SK-N-SH (cell line): ENCODE data around the gene PRMT5.

Experiments used
- CHD2 ChIP-seq: fragments of 150-350 bp; IDR thresholded peaks from 2 replicates; pipeline ENCODE4 v1.6.1; 2018; ENCODE audit warnings: low read length; ENCODE audit not compliant: partially characterized antibody
- CTCF ChIP-seq: fragments of 200-600 bp; sonication (generic); IDR thresholded peaks from 2 replicates; pipeline ENCODE4 v1.6.1; 2017; ENCODE audit warnings: antibody characterized with exemption, mild to moderate bottlenecking, moderate library complexity
- IRF3 ChIP-seq: fragments of 150-350 bp; IDR thresholded peaks from 2 replicates; pipeline ENCODE4 v1.6.1; 2016; ENCODE audit warnings: mild to moderate bottlenecking, low read depth, low read length
- MAX ChIP-seq: IDR thresholded peaks from 2 replicates; pipeline ENCODE4 v1.4.0; 2012; ENCODE audit warnings: low read depth
- POLR2AphosphoS5 ChIP-seq: IDR thresholded peaks from 2 replicates; pipeline ENCODE4 v1.6.1; 2012; ENCODE audit warnings: low read depth, low read length
- REST ChIP-seq: IDR thresholded peaks from 2 replicates; pipeline ENCODE4 v1.6.1; 2012; ENCODE audit warnings: mild to moderate bottlenecking, low read depth, low read length, moderate library complexity
- RXRA ChIP-seq: IDR thresholded peaks from 2 replicates; pipeline ENCODE4 v1.4.0; 2012; ENCODE audit warnings: low read depth, mild to moderate bottlenecking, borderline replicate concordance
- SMC3 ChIP-seq: IDR thresholded peaks from 2 replicates; pipeline ENCODE4 v1.6.1; 2012; ENCODE audit warnings: low read depth, low read length, improper control_type of control experiment
- TAF1 ChIP-seq: IDR thresholded peaks from 2 replicates; pipeline ENCODE4 v1.6.1; 2012; ENCODE audit warnings: low read depth, mild to moderate bottlenecking, low read length, moderate library complexity, borderline replicate concordance
- TCF12 ChIP-seq: IDR thresholded peaks from 2 replicates; pipeline ENCODE4 v1.4.0; 2012
- USF2 ChIP-seq: fragments of 150-350 bp; IDR thresholded peaks from 2 replicates; pipeline ENCODE4 v1.6.1; 2017; ENCODE audit warnings: antibody characterized with exemption, low read length, low read depth, borderline replicate concordance
- YY1 ChIP-seq: IDR thresholded peaks from 2 replicates; pipeline ENCODE4 v1.4.0; 2012; ENCODE audit warnings: low read depth, mild to moderate bottlenecking

GRCh38 chr14:22872033-22872832 is 56.9 kb downstream of the PRMT5 start:
- TF ChIP-seq YY1 = no peak
- peak; percentile 97 for TF ChIP-seq CTCF
- TF ChIP-seq TAF1 = 0 out of 2 replicates have a peak, but pooled peaks have one; percentile 22
- no peak for TF ChIP-seq CHD2
- 0 out of 2 replicates have a peak, but pooled peaks have one; percentile 48 for TF ChIP-seq MAX
- TF ChIP-seq SMC3 = peak; percentile 55
- TF ChIP-seq REST = 0 out of 2 replicates have a peak, but pooled peaks have one; percentile 21
- TF ChIP-seq USF2 = no peak
- TF ChIP-seq POLR2AphosphoS5 = peak; percentile 66; the same call in 1 of the 2 replicates
- no peak for TF ChIP-seq IRF3
- no peak for TF ChIP-seq RXRA
- TF ChIP-seq TCF12 = no peak; the same call in 1 of the 2 replicates
